ENCODE measurements around the gene ASXL2.

Gene ASXL2

DNA sequence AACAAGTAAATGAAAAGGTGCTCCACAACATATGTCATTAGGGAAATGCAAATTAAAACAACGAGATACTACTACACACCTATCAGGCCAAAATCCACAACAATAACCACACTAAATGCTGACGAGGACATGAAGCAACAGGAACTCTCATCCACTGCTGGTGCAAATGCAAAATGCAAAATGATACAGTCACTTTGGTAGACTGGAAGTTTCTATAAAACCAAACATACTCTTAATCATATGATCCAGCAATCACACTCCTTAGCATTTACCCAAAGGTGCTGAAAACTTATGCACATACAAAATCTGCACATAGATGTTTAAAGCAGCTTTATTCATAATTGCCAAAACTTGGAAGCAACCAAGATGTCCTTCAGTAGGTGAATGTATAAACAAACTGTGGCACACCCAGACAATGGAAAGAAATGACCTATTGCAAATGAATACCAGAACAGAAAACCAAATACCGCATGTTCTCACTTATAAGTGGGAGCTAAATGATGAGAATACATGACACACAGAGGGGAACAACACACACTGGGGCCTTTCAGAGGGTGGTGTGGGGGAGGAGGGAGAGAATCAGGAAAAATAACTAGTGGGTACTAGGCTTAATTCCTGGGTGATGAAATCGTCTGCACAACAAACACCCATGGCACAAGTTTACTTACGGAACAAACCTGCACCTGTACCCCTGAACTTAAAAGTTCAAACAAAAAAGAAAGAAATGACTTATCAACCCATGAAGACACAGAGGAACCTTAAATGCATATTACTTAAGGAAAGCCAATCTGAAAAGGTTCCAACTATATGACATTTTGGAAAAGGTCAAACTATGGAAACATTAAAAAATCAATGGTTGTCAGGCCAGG is 80.4 kb downstream of the ASXL2 start:
- TF ChIP-seq, protein P1, sequence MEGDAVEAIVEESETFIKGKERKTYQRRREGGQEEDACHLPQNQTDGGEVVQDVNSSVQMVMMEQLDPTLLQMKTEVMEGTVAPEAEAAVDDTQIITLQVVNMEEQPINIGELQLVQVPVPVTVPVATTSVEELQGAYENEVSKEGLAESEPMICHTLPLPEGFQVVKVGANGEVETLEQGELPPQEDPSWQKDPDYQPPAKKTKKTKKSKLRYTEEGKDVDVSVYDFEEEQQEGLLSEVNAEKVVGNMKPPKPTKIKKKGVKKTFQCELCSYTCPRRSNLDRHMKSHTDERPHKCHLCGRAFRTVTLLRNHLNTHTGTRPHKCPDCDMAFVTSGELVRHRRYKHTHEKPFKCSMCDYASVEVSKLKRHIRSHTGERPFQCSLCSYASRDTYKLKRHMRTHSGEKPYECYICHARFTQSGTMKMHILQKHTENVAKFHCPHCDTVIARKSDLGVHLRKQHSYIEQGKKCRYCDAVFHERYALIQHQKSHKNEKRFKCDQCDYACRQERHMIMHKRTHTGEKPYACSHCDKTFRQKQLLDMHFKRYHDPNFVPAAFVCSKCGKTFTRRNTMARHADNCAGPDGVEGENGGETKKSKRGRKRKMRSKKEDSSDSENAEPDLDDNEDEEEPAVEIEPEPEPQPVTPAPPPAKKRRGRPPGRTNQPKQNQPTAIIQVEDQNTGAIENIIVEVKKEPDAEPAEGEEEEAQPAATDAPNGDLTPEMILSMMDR (IDR thresholded peaks at IDR 0.05; ENCODE audit: low read depth, low read length): no peak
- Histone ChIP-seq H3K27ac (no peak overlapping the region), H3K36me3 (peaks cover 43% of the 10 kb centered on the region)

DNA sequence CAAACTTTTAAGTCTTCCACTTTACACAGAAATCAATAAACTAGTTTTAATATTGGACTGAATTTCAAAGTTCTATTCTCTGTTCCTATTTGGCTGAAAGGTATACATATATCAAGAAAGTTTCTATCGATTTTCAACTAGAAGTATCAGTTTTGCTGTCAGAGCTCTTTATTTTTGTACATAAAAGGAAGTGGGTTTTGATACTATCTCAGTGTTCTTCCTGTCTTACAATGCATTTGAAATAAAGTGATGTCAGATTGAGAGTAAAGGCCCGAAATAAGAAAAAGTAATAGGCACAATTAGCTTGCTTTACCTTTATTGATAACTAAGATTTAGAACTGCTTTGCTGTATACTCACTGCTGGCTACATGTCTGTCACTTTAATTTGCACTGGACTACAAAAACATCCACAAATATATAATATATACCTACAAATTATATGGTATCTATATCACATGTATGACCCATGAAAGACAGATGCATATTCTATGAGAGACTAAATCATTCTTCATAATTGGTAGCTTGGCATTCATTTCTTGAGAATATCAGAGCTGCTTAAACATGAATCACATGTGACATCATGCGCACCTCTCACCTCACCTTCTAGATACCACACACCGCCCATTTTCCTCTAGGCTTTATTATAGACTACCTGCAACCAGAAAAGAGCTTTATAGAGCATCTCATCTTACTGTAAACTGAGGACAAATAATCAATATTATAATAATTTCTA is 83.6 kb downstream of the ASXL2 start:
- TF ChIP-seq, protein P1 (IDR thresholded peaks at IDR 0.05; ENCODE audit: low read depth, low read length): no peak
- Histone ChIP-seq H3K4me3 (ENCODE audit: low read depth, low read length) (no peak overlapping the region), H3K36me3 (peaks cover 36% of the 10 kb centered on the region), H3K27me3 (ENCODE audit: insufficient read depth, low read depth, severe bottlenecking) (no peaks in the 10 kb centered on the region), H3K9me3 (ENCODE audit: severe bottlenecking) (no peaks in the 10 kb centered on the region), H3K27ac (no peak overlapping the region)
- DNase-seq: no peak

More for the DNA sequence above, 80.4 kb downstream of the ASXL2 start:
- H3K27me3 ChIP-seq (ENCODE audit: insufficient read depth, low read depth, severe bottlenecking): no peaks in the 10 kb centered on the region
- H3K9me3 ChIP-seq (ENCODE audit: severe bottlenecking): no peaks in the 10 kb centered on the region
- no peak for DNase-seq
- H3K4me3 ChIP-seq (ENCODE audit: low read depth, low read length): no peak overlapping the region

DNA sequence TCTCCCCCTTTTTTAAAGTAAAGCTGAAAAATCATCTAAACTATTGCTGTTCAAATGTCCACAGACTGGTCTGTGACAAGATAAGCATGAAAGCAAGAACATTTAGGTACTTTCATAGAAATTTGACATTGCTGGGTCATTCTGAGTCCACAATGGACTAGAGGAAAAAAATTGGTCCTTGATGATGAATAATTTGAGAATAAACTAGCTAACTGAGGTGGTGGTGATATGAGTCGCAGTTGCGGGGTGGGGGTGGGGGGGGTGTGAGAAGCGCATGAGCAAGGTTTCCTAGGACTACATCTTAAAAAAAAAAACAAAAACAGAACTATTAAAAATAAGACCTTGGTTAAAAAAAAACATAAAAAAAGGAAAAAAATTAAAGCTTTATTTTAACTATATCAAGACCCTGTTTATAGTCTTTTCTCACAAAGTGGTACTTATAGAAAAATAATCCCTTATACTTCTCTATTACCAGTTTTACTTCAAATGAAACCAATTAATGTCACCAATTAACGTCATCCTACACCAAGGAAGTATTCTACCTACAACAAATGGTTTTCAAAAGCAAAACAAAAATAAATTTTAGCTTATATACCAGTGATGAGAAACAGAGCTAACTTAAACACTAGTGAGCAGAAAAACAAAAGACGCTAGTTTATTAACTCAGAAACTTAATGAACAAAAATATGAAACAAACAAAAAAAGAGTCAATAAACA is 88.1 kb downstream of the ASXL2 start:
- TF ChIP-seq, protein P1 (IDR thresholded peaks at IDR 0.05; ENCODE audit: low read depth, low read length): no peak
- Histone ChIP-seq H3K4me3 (ENCODE audit: low read depth, low read length) (no peak overlapping the region), H3K9me3 (ENCODE audit: severe bottlenecking) (no peaks in the 10 kb centered on the region), H3K27ac (no peak overlapping the region), H3K27me3 (ENCODE audit: insufficient read depth, low read depth, severe bottlenecking) (no peaks in the 10 kb centered on the region), H3K36me3 (peaks cover 13% of the 10 kb centered on the region)
- no peak for DNase-seq

DNA sequence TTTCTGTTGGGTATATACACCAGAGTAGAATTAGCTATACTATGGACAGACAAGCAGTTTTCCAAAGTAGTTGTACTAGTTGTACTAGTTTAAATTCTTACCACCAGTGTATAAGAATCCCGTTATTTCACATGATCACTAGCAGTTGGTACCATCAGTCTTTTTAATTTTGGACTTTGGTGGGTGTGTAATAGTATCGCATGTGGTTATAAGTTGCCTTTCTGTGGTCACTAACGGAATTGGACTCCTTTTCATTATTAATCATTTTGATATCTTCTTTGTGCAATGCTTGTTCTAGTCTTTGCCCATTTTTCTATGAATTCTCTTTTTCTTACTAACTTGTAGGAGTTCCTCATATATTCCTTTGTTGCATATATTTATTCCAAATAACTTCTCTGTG is 89.8 kb downstream of the ASXL2 start:
- TF ChIP-seq, protein P1 (IDR thresholded peaks at IDR 0.05; ENCODE audit: low read depth, low read length): no peak
- no peak for DNase-seq
- no peaks in the 10 kb centered on the region for H3K9me3 ChIP-seq (ENCODE audit: severe bottlenecking)
- no peak overlapping the region for H3K27ac ChIP-seq
- H3K27me3 ChIP-seq (ENCODE audit: insufficient read depth, low read depth, severe bottlenecking): no peaks in the 10 kb centered on the region
- H3K4me3 ChIP-seq (ENCODE audit: low read depth, low read length): no peak overlapping the region
- H3K36me3 ChIP-seq: peaks cover 13% of the 10 kb centered on the region

DNA sequence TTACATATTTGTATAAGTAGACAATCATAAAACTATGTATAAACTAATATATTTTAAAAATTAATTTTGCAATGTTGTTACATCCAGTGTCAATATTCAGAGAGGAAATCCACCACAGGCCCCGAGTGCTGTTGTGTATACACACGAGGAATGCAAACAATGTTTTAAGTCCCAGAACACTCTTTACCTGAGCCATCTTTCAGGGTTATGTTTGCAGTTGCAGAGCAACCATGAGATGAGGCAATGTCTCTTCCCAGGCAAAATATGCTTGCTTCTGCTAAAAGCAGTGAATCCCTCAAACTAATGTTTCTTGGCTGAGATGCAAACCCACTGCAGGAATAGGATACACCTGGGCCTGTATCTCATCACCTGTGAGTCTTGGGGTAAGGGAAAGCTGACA is 91.3 kb downstream of the ASXL2 start:
- no peak overlapping the region for H3K27ac ChIP-seq
- H3K27me3 ChIP-seq (ENCODE audit: insufficient read depth, low read depth, severe bottlenecking): no peaks in the 10 kb centered on the region
- TF ChIP-seq, protein P1 (IDR thresholded peaks at IDR 0.05; ENCODE audit: low read depth, low read length): no peak
- no peak overlapping the region for H3K4me3 ChIP-seq (ENCODE audit: low read depth, low read length)
- DNase-seq: no peak
- no peaks in the 10 kb centered on the region for H3K9me3 ChIP-seq (ENCODE audit: severe bottlenecking)
- peaks cover 7% of the 10 kb centered on the region for H3K36me3 ChIP-seq

Measured in WERI-Rb-1 (cell line).